HEK293 (cell line): ENCODE data around the gene CCDC57.

Experiments used
- CTCF ChIA-PET: fragments of 350-600 bp; formaldehyde crosslinking; extraction: SDS; loops from one replicate; lab custom pipeline; 2021; ENCODE audit warnings: antibody characterized with exemption; lab: Yijun Ruan, JAX
- POLR2A ChIA-PET: fragments of 300-600 bp; formaldehyde crosslinking; extraction: SDS; loops from one replicate; lab custom pipeline; 2020; ENCODE audit warnings: antibody characterized with exemption, inconsistent platforms; lab: Yijun Ruan, JAX
- H3K27ac ChIP-seq: fragments of 200-500 bp; sonication (Bioruptor generic); 2 replicates; pipeline ENCODE4 v1.5.1; 2014; ENCODE audit warnings: low read depth, low read length, control low read depth, inconsistent platforms; ENCODE audit errors: extremely low read depth
- H3K36me3 ChIP-seq, 2 experiments: fragments of 200-500 bp in 1 of 2; sonication (Bioruptor generic) in 1 of 2; 1 replicate in 1 of 2; 2 replicates in 1 of 2; pipeline ENCODE4 v1.5.1; 2014 to 2017; ENCODE audit warnings: inconsistent platforms in 2 of 2, low read length in 2 of 2; ENCODE audit not compliant: control insufficient read depth in 2 of 2, insufficient read depth in 1 of 2
- H3K4me1 ChIP-seq: fragments of 200-500 bp; sonication (Bioruptor generic); 2 replicates; pipeline ENCODE4 v1.5.1; 2014; ENCODE audit warnings: mild to moderate bottlenecking, low read length, inconsistent platforms; ENCODE audit not compliant: control insufficient read depth, insufficient read depth
- H3K4me3 ChIP-seq: 2 replicates; pipeline ENCODE4 v1.5.1; 2011; ENCODE audit warnings: low read depth, mild to moderate bottlenecking, control low read depth, low read length, moderate library complexity
- H3K9me3 ChIP-seq: fragments of 200-500 bp; sonication (Bioruptor generic); 2 replicates; pipeline ENCODE4 v1.5.1; 2014; ENCODE audit warnings: low read depth, low read length, inconsistent platforms; ENCODE audit not compliant: control insufficient read depth, insufficient read depth
- EGR2 ChIP-seq: fragments of 450-650 bp; formaldehyde crosslinking; IDR thresholded peaks from 2 replicates; pipeline ENCODE4 v1.5.1; 2016; ENCODE audit warnings: low read depth, missing biosample characterization, missing genetic modification characterization
- GLIS1 ChIP-seq: fragments of 450-650 bp; formaldehyde crosslinking; IDR thresholded peaks from 2 replicates; pipeline ENCODE4 v1.5.1; 2016; ENCODE audit warnings: missing biosample characterization, missing genetic modification characterization
- GLIS2 ChIP-seq: fragments of 450-650 bp; formaldehyde crosslinking; IDR thresholded peaks from 2 replicates; pipeline ENCODE4 v1.5.1; 2016; ENCODE audit warnings: missing biosample characterization, missing genetic modification characterization
- SCRT1 ChIP-seq: fragments of 450-650 bp; formaldehyde crosslinking; IDR thresholded peaks from 2 replicates; pipeline ENCODE4 v1.5.1; 2016; ENCODE audit warnings: missing biosample characterization, missing genetic modification characterization, borderline replicate concordance
- ZFHX2 ChIP-seq: fragments of 450-650 bp; formaldehyde crosslinking; conservative IDR thresholded peaks from 2 replicates; pipeline ENCODE4 v1.5.1; 2016; ENCODE audit warnings: missing biosample characterization, missing genetic modification characterization
- ZFP37 ChIP-seq: fragments of 450-650 bp; formaldehyde crosslinking; IDR thresholded peaks from 2 replicates; pipeline ENCODE4 v1.5.1; 2016; ENCODE audit warnings: missing biosample characterization, missing genetic modification characterization
- ZIC2 ChIP-seq: fragments of 450-650 bp; formaldehyde crosslinking; IDR thresholded peaks from 2 replicates; pipeline ENCODE4 v1.5.1; 2016; ENCODE audit warnings: missing biosample characterization, missing genetic modification characterization
- ZNF10 ChIP-seq: fragments of 450-650 bp; formaldehyde crosslinking; IDR thresholded peaks from 2 replicates; pipeline ENCODE4 v1.5.1; 2017; ENCODE audit warnings: missing biosample characterization, missing genetic modification characterization
- ZNF2 ChIP-seq: fragments of 450-650 bp; formaldehyde crosslinking; IDR thresholded peaks from 2 replicates; pipeline ENCODE4 v1.5.1; 2016; ENCODE audit warnings: missing biosample characterization, missing genetic modification characterization
- ZNF211 ChIP-seq: fragments of 450-650 bp; formaldehyde crosslinking; IDR thresholded peaks from 2 replicates; pipeline ENCODE4 v1.5.1; 2016; ENCODE audit warnings: low read depth, missing biosample characterization, missing genetic modification characterization
- ZNF510 ChIP-seq: fragments of 450-650 bp; formaldehyde crosslinking; IDR thresholded peaks from 2 replicates; pipeline ENCODE4 v1.5.1; 2018; ENCODE audit warnings: mild to moderate bottlenecking, missing genetic modification characterization, missing biosample characterization; ENCODE audit not compliant: insufficient replicate concordance
- ZNF600 ChIP-seq: fragments of 450-650 bp; formaldehyde crosslinking; IDR thresholded peaks from 2 replicates; pipeline ENCODE4 v1.5.1; 2016; ENCODE audit warnings: missing biosample characterization, missing genetic modification characterization
- ZNF610 ChIP-seq: fragments of 450-650 bp; formaldehyde crosslinking; IDR thresholded peaks from 2 replicates; pipeline ENCODE4 v1.5.1; 2016; ENCODE audit warnings: missing biosample characterization, missing genetic modification characterization, borderline replicate concordance
- ZNF639 ChIP-seq: fragments of 450-650 bp; formaldehyde crosslinking; IDR thresholded peaks from 2 replicates; pipeline ENCODE4 v1.5.1; 2016; ENCODE audit warnings: missing biosample characterization, missing genetic modification characterization
- ZNF658 ChIP-seq: fragments of 450-650 bp; formaldehyde crosslinking; IDR thresholded peaks from 2 replicates; pipeline ENCODE4; 2016; ENCODE audit warnings: missing biosample characterization, missing genetic modification characterization
- TF ChIP-seq, protein P1 (sequence below): fragments of 450-650 bp; formaldehyde crosslinking; IDR thresholded peaks from 2 replicates; pipeline ENCODE4 v1.5.1; 2016; ENCODE audit warnings: missing biosample characterization, missing genetic modification characterization
- TF ChIP-seq, protein P2 (sequence below): sonication (generic); formaldehyde crosslinking; IDR thresholded peaks from 2 replicates; pipeline ENCODE4 v1.8.1; 2022; ENCODE audit warnings: mild to moderate bottlenecking, moderate library complexity, missing genetic modification reagents
- TF ChIP-seq, protein P3 (sequence below): fragments of 450-650 bp; formaldehyde crosslinking; IDR thresholded peaks from 2 replicates; pipeline ENCODE4 v1.5.1; 2016; ENCODE audit warnings: missing biosample characterization, missing genetic modification characterization

Gene CCDC57

GRCh38 chr17:82089723-82090548 is 122.7 kb downstream of the CCDC57 start:
- Histone ChIP-seq H3K27ac (no peak overlapping the region), H3K9me3 (no peaks in the 10 kb centered on the region), H3K4me3 (no peak overlapping the region)
- TF ChIP-seq EGR2 (tag by site-specific recombination) (peak; percentile 90), ZNF510 (tag by site-specific recombination) (no peak), ZNF610 (tag by site-specific recombination) (no peak), ZFHX2 (tag by site-specific recombination) (peak; percentile 64), ZNF639 (no peak), GLIS1 (tag by site-specific recombination) (peak; percentile 91), SCRT1 (tag by site-specific recombination) (no peak), ZNF2 (tag by site-specific recombination) (no peak), GLIS2 (tag by site-specific recombination) (peak; percentile 78), ZIC2 (peak; percentile 85)
- TF ChIP-seq, protein P1, sequence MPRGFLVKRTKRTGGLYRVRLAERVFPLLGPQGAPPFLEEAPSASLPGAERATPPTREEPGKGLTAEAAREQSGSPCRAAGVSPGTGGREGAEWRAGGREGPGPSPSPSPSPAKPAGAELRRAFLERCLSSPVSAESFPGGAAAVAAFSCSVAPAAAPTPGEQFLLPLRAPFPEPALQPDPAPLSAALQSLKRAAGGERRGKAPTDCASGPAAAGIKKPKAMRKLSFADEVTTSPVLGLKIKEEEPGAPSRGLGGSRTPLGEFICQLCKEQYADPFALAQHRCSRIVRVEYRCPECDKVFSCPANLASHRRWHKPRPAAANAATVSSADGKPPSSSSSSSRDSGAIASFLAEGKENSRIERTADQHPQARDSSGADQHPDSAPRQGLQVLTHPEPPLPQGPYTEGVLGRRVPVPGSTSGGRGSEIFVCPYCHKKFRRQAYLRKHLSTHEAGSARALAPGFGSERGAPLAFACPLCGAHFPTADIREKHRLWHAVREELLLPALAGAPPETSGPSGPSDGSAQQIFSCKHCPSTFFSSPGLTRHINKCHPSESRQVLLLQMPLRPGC (tag by site-specific recombination), result no peak
- TF ChIP-seq, all 188 proteins: peak for 5
- H3K36me3 ChIP-seq, result peaks cover 28 to 97% of the 10 kb centered on the region in 2 experiments
- no peaks in the 10 kb centered on the region for H3K4me1 ChIP-seq
- POLR2A ChIA-PET, result interaction anchor here (0.5 to 2.3 kb wide), 9 partner anchors 14 to 803 kb away, joined by 3 to 9 read pairs (median 4); partner anchors contain the start of gene DCXR
- CTCF ChIA-PET, result no interaction called here

- 0 out of 2 replicates have a peak overlapping the region, but pooled peaks have one; percentile 16 for H3K27ac ChIP-seq
- POLR2A ChIA-PET, result interaction anchor here (0.5 to 2.3 kb wide), 7 partner anchors 13 to 101 kb away, joined by 3 to 9 read pairs (median 4); partner anchors contain the start of genes CENPX and LRRC45
- no peaks in the 10 kb centered on the region for H3K4me1 ChIP-seq
- CTCF ChIA-PET, result interaction anchor here (0.6 kb wide), 1 partner anchor 34 kb away, joined by 3 read pairs; no protein-coding TSS in a partner anchor
- TF ChIP-seq, protein P2, sequence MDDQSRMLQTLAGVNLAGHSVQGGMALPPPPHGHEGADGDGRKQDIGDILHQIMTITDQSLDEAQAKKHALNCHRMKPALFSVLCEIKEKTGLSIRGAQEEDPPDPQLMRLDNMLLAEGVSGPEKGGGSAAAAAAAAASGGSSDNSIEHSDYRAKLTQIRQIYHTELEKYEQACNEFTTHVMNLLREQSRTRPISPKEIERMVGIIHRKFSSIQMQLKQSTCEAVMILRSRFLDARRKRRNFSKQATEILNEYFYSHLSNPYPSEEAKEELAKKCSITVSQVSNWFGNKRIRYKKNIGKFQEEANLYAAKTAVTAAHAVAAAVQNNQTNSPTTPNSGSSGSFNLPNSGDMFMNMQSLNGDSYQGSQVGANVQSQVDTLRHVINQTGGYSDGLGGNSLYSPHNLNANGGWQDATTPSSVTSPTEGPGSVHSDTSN (CRISPR knock-in tag), result 0 out of 2 replicates have a peak, but pooled peaks have one; percentile 26
- TF ChIP-seq ZNF658 (tag by site-specific recombination) (no peak), ZNF10 (tag by site-specific recombination) (peak; percentile 53; the same call in 1 of the 2 replicates), ZFP37 (tag by site-specific recombination) (no peak), ZNF600 (peak; percentile 70), ZNF211 (tag by site-specific recombination) (no peak)
- TF ChIP-seq, protein P3, sequence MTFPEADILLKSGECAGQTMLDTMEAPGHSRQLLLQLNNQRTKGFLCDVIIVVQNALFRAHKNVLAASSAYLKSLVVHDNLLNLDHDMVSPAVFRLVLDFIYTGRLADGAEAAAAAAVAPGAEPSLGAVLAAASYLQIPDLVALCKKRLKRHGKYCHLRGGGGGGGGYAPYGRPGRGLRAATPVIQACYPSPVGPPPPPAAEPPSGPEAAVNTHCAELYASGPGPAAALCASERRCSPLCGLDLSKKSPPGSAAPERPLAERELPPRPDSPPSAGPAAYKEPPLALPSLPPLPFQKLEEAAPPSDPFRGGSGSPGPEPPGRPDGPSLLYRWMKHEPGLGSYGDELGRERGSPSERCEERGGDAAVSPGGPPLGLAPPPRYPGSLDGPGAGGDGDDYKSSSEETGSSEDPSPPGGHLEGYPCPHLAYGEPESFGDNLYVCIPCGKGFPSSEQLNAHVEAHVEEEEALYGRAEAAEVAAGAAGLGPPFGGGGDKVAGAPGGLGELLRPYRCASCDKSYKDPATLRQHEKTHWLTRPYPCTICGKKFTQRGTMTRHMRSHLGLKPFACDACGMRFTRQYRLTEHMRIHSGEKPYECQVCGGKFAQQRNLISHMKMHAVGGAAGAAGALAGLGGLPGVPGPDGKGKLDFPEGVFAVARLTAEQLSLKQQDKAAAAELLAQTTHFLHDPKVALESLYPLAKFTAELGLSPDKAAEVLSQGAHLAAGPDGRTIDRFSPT (tag by site-specific recombination), result peak; percentile 27; the same call in 1 of the 2 replicates
- no peaks in the 10 kb centered on the region for H3K9me3 ChIP-seq
- H3K36me3 ChIP-seq, result peaks cover 30 to 100% of the 10 kb centered on the region in 2 experiments
- no peak overlapping the region for H3K4me3 ChIP-seq
Measured at GRCh38 chr17:82088838-82089722, 123.6 kb downstream of the CCDC57 start.
